ENCODE data around the gene GLRA1.

Gene GLRA1

GRCh38 chr5:151924564-151925301 lies at the start of gene GLRA1:
Gene GLRA1, minus strand, starts transcription at chr5:151924851. Its CDS starts 302 bp downstream, at chr5:151924549.
- peak; percentile 63 for DNase-seq (ENCODE audit: low read depth)
- no peak within 1 kb of the TSS for H3K4me3 ChIP-seq (ENCODE audit: low read length)
- TF ChIP-seq, protein P1, sequence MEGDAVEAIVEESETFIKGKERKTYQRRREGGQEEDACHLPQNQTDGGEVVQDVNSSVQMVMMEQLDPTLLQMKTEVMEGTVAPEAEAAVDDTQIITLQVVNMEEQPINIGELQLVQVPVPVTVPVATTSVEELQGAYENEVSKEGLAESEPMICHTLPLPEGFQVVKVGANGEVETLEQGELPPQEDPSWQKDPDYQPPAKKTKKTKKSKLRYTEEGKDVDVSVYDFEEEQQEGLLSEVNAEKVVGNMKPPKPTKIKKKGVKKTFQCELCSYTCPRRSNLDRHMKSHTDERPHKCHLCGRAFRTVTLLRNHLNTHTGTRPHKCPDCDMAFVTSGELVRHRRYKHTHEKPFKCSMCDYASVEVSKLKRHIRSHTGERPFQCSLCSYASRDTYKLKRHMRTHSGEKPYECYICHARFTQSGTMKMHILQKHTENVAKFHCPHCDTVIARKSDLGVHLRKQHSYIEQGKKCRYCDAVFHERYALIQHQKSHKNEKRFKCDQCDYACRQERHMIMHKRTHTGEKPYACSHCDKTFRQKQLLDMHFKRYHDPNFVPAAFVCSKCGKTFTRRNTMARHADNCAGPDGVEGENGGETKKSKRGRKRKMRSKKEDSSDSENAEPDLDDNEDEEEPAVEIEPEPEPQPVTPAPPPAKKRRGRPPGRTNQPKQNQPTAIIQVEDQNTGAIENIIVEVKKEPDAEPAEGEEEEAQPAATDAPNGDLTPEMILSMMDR (IDR thresholded peaks at IDR 0.05; ENCODE audit: insufficient read depth, low read depth, low read length, missing control alignments): no peak

DNA sequence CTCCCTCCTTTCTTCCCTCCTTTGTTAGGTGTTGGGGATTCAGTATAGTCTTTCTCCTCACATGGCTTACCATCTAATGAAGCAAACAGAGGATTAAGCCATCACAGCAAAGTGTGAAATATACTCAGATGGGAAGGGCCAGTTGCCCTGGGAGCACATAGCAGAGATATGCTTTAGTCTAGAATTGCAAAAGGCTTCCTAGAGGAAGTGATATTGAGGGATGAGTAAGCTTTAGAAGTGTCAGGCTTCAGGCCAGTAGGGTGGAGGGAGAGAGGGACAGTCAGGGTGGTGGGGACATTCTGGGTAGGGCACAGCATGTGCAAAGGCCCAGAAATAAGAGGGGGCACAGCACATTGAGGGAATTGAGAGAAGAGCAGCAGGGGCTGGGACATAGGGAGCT lies 46.2 kb upstream of the GLRA1 start:
- no peak overlapping the region for H3K4me3 ChIP-seq (ENCODE audit: low read length)
- TF ChIP-seq, protein P1 (IDR thresholded peaks at IDR 0.05; ENCODE audit: insufficient read depth, low read depth, low read length, missing control alignments): no peak
- peak; percentile 29 for DNase-seq (ENCODE audit: low read depth)

GRCh38 chr5:151967865-151968264 lies 43.2 kb upstream of the GLRA1 start:
- TF ChIP-seq, protein P1 (IDR thresholded peaks at IDR 0.05; ENCODE audit: insufficient read depth, low read depth, low read length, missing control alignments): no peak
- H3K4me3 ChIP-seq (ENCODE audit: low read length): no peak overlapping the region
- DNase-seq (ENCODE audit: low read depth): no peak

GRCh38 chr5:151966046-151966445 lies 41.4 kb upstream of the GLRA1 start:
- no peak for DNase-seq (ENCODE audit: low read depth)
- TF ChIP-seq, protein P1 (IDR thresholded peaks at IDR 0.05; ENCODE audit: insufficient read depth, low read depth, low read length, missing control alignments): no peak
- H3K4me3 ChIP-seq (ENCODE audit: low read length): no peak overlapping the region

DNA sequence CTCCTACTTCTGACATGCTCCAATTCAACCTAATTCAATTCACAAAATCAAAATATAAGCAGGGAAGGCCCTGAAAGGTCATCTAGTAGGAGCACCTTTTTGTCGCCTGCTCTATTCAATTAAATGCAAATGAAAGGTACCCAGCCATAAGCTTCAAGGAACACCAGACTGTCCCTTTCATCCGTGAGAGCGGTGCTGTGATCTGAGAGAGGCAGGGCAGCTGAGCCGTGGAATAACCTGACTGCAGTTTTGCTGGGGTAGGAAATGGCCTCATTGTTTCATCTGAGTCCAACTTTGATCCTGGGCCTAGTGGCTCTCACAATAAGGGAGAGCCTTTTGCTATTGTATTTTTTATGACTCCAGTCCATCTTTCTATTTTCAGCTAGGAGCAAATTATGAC lies 39.8 kb upstream of the GLRA1 start:
- TF ChIP-seq, protein P1 (IDR thresholded peaks at IDR 0.05; ENCODE audit: insufficient read depth, low read depth, low read length, missing control alignments): no peak
- DNase-seq (ENCODE audit: low read depth): no peak

DNA sequence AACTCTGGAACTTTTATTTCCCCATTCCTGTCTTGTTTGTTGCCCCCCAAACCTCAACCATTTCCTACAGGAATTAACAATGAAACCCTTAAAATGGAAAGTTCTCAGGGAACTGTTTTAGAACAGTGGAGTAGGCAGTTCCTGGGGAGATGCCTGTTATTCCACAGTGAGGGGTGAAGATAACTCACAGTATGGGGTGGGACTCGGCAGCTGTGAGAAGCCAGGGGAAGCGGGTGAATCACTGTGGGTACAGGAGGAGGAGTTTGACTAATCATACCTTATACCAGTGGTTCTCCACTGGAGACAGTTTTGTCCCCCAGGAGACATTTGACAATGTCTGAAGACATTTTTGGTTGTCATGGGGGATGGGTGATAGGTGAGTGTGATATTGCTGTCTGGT lies 36.9 kb upstream of the GLRA1 start:
- H3K4me3 ChIP-seq (ENCODE audit: low read length): no peak overlapping the region
- TF ChIP-seq, protein P1 (IDR thresholded peaks at IDR 0.05; ENCODE audit: insufficient read depth, low read depth, low read length, missing control alignments): no peak
- peak; percentile 11 for DNase-seq (ENCODE audit: low read depth)

More for the DNA sequence above, 39.8 kb upstream of the GLRA1 start:
- H3K4me3 ChIP-seq (ENCODE audit: low read length): no peak overlapping the region

- no peak for DNase-seq (ENCODE audit: low read depth)
- TF ChIP-seq, protein P1 (IDR thresholded peaks at IDR 0.05; ENCODE audit: insufficient read depth, low read depth, low read length, missing control alignments): no peak
- H3K4me3 ChIP-seq (ENCODE audit: low read length): no peak overlapping the region
These were observed 33.5 kb upstream of the GLRA1 start for GRCh38 chr5:151958111-151958510.

Measured in epithelial cell of esophagus (primary cell).